Nephron progenitor cell (in vitro differentiated cells): Measurements from ENCODE around the gene C16orf96.

Experiments used
- DNase-seq: peaks from one replicate; pipeline ENCODE4 v3.0.0; 2021
- H3K27ac Mint-ChIP-seq: 2 replicates; pipeline ENCODE4 v1.8.0; 2021; ENCODE audit warnings: mild to moderate bottlenecking, moderate library complexity, mixed read lengths
- H3K27me3 Mint-ChIP-seq: 2 replicates; pipeline ENCODE4 v1.8.0; 2021; ENCODE audit warnings: mild to moderate bottlenecking, low read depth, mixed read lengths; ENCODE audit not compliant: poor library complexity
- H3K36me3 Mint-ChIP-seq: 2 replicates; pipeline ENCODE4 v1.8.0; 2021; ENCODE audit warnings: low read depth, mixed read lengths
- H3K4me1 Mint-ChIP-seq: 2 replicates; pipeline ENCODE4 v1.8.0; 2021; ENCODE audit warnings: mixed read lengths
- H3K4me3 Mint-ChIP-seq: 2 replicates; pipeline ENCODE4 v1.8.0; 2021; ENCODE audit warnings: mild to moderate bottlenecking, moderate library complexity, mixed read lengths
- H3K9me3 Mint-ChIP-seq: 2 replicates; pipeline ENCODE4 v1.8.0; 2021; ENCODE audit warnings: mild to moderate bottlenecking, moderate library complexity, mixed read lengths
- CTCF ChIP-seq: fragments of 200-600 bp; sonication (generic); IDR thresholded peaks from 2 replicates; pipeline ENCODE4 v1.5.0; 2021; ENCODE audit warnings: antibody characterized with exemption

The C16orf96 gene

GRCh38 chr16:4641306-4641687 lies 85.2 kb downstream of the C16orf96 start:
- no peaks in the 10 kb centered on the region for H3K27me3 Mint-ChIP-seq
- peaks cover 4% of the 10 kb centered on the region for H3K9me3 Mint-ChIP-seq
- peaks cover 19% of the 10 kb centered on the region for H3K4me1 Mint-ChIP-seq
- no peak for DNase-seq
- H3K27ac Mint-ChIP-seq: peak overlapping the region; percentile 82
- H3K36me3 Mint-ChIP-seq: peaks cover 17% of the 10 kb centered on the region
- TF ChIP-seq CTCF: no peak
- H3K4me3 Mint-ChIP-seq: no peak overlapping the region

GRCh38 chr16:4641895-4642294 lies 85.8 kb downstream of the C16orf96 start:
- Mint-ChIP-seq H3K27me3 (no peaks in the 10 kb centered on the region), H3K27ac (no peak overlapping the region), H3K4me3 (no peak overlapping the region), H3K36me3 (peaks cover 13% of the 10 kb centered on the region), H3K4me1 (peaks cover 19% of the 10 kb centered on the region), H3K9me3 (peaks cover 4% of the 10 kb centered on the region)
- DNase-seq: no peak
- no peak for TF ChIP-seq CTCF

GRCh38 chr16:4646773-4647643 lies 90.9 kb downstream of the C16orf96 start:
- DNase-seq: no peak
- Mint-ChIP-seq H3K4me3 (no peak overlapping the region), H3K27me3 (no peaks in the 10 kb centered on the region), H3K9me3 (peaks cover 18% of the 10 kb centered on the region), H3K36me3 (peaks cover 39% of the 10 kb centered on the region), H3K27ac (peak overlapping the region; percentile 64), H3K4me1 (peaks cover 4% of the 10 kb centered on the region)
- TF ChIP-seq CTCF: no peak

GRCh38 chr16:4647644-4647980 lies 91.5 kb downstream of the C16orf96 start:
- Mint-ChIP-seq H3K9me3 (peaks cover 18% of the 10 kb centered on the region), H3K27ac (peak overlapping the region; percentile 64), H3K4me1 (peaks cover 4% of the 10 kb centered on the region), H3K27me3 (no peaks in the 10 kb centered on the region), H3K36me3 (peaks cover 39% of the 10 kb centered on the region), H3K4me3 (no peak overlapping the region)
- TF ChIP-seq CTCF: no peak
- DNase-seq: no peak

GRCh38 chr16:4648917-4649316 lies 92.8 kb downstream of the C16orf96 start:
- DNase-seq: no peak
- H3K4me1 Mint-ChIP-seq: peaks cover 11% of the 10 kb centered on the region
- H3K4me3 Mint-ChIP-seq: no peak overlapping the region
- peaks cover 44% of the 10 kb centered on the region for H3K36me3 Mint-ChIP-seq
- no peaks in the 10 kb centered on the region for H3K27me3 Mint-ChIP-seq
- no peak overlapping the region for H3K27ac Mint-ChIP-seq
- TF ChIP-seq CTCF: no peak
- H3K9me3 Mint-ChIP-seq: peaks cover 18% of the 10 kb centered on the region
